ENCODE measurements around the gene PDLIM3. TPM values are rescaled to one million over a fixed set of nuclear protein-coding genes. Genes with fewer than 3 reads are reported as not detected.
"Not testable (repeated sequence)": the region's sequence is repeated elsewhere in the genome, so short reads cannot be mapped to it uniquely, and the experiment has no call there.

PDLIM3 gene
- total and polyA plus RNA-seq, 2 of the 4 experiments (the other 2 are of a cell fraction): 6.4 to 11.7 TPM

- H3K27me3 ChIP-seq (ENCODE audit: control insufficient read depth, insufficient read depth, low read length); H3K14ac ChIP-seq (replicated peaks; ENCODE audit: low read depth, low read length); H2BK120ac ChIP-seq (ENCODE audit: low read depth, low read length); H2BK5ac ChIP-seq (ENCODE audit: low read depth, low read length, poor library complexity, severe bottlenecking); H3K4ac ChIP-seq (ENCODE audit: low read depth, low read length); H3K9ac ChIP-seq (ENCODE audit: low read depth, low read length); H3K27ac ChIP-seq (ENCODE audit: insufficient read depth, low read length); H3K23ac ChIP-seq (ENCODE audit: low read depth, low read length); POLR2A ChIA-PET (ENCODE audit: unreplicated experiment); H2AFZ ChIP-seq (replicated peaks; ENCODE audit: low read length, poor library complexity); H4K91ac ChIP-seq (ENCODE audit: insufficient read depth, low read depth, low read length); H3K4me2 ChIP-seq (ENCODE audit: low read depth, low read length); H3K18ac ChIP-seq (ENCODE audit: low read depth, low read length); H3K4me3 ChIP-seq (ENCODE audit: insufficient read depth, low read depth, low read length); H2BK20ac ChIP-seq (ENCODE audit: low read depth, low read length); H4K20me1 ChIP-seq (ENCODE audit: insufficient read depth, low read length); H3K4me1 ChIP-seq (ENCODE audit: control insufficient read depth, insufficient read depth, low read length); H3K9me1 ChIP-seq (ENCODE audit: insufficient read depth, low read length); H4K8ac ChIP-seq (ENCODE audit: low read depth in 2 of 2, low read length in 2 of 2); H3K36me3 ChIP-seq (ENCODE audit: control insufficient read depth, insufficient read depth, low read length); H2AK5ac ChIP-seq (ENCODE audit: low read depth, low read length); DNase-seq; ATAC-seq (ENCODE audit: low read depth); H3K56ac ChIP-seq (ENCODE audit: extremely low read depth, insufficient read depth, low read length); H3K79me1 ChIP-seq (ENCODE audit: low read depth in 1 of 2, low read length in 2 of 2); H2AK9ac ChIP-seq (replicated peaks; ENCODE audit: low read depth, low read length, poor library complexity); in situ Hi-C loops (cut with MboI; ENCODE audit: low sequenced_read_pairs); H2BK15ac ChIP-seq (ENCODE audit: low read depth, low read length); intact Hi-C loops (cut with micrococcal nuclease); dilution Hi-C loops (cut with HindIII; ENCODE audit: low sequenced_read_pairs, unreplicated experiment); H3K9me3 ChIP-seq (ENCODE audit: control insufficient read depth, insufficient read depth, low read length); H4K5ac ChIP-seq (ENCODE audit: low read depth, low read length); BruUV-seq (replicated peaks): not testable (repeated sequence)
- CTCF ChIA-PET: interaction anchor here (0.6 to 0.9 kb wide), 3 partner anchors 8 to 18 kb away, joined by 3 to 4 read pairs (median 3); no protein-coding TSS in a partner anchor
- WGBS, 2 experiments (ENCODE audit: extremely low coverage in 2 of 2, insufficient read length in 1 of 2): 80% methylated on average over 1 of the region's 11 CpGs; no CpG with 5 or more reads in 1 of the 2 experiments
These were observed 3.7 kb downstream of the PDLIM3 start for GRCh38 chr4:185531654-185532053.

Measured in IMR-90 (cell line).